SK-N-SH treated with all-trans-retinoic acid at 6 μM for 48 hours (cell line): ENCODE data around the gene MED16.

Source experiments
- ARNTL ChIP-seq: fragments of 450-650 bp; formaldehyde crosslinking; IDR thresholded peaks from 2 replicates; pipeline ENCODE4 v1.5.0; 2020; ENCODE audit warnings: low read depth, mild to moderate bottlenecking, moderate library complexity, borderline replicate concordance
- ISL1 ChIP-seq: fragments of 250-450 bp; sonication (Bioruptor Pico); IDR thresholded peaks from 2 replicates; pipeline ENCODE4 v2.1.2; 2022; ENCODE audit warnings: mild to moderate bottlenecking, moderate library complexity
- TOX ChIP-seq: fragments of 250-450 bp; sonication (Bioruptor Pico); IDR thresholded peaks from 2 replicates; pipeline ENCODE4 v1.8.0; 2021; ENCODE audit warnings: mild to moderate bottlenecking, moderate library complexity, borderline replicate concordance
- ZC3H10 ChIP-seq: fragments of 250-450 bp; sonication (Bioruptor Pico); IDR thresholded peaks from 2 replicates; pipeline ENCODE4 v1.5.1; 2021; ENCODE audit warnings: mild to moderate bottlenecking, moderate library complexity
- ZNF70 ChIP-seq: fragments of 450-650 bp; formaldehyde crosslinking; IDR thresholded peaks from 2 replicates; pipeline ENCODE4 v1.5.0; 2020; ENCODE audit warnings: mild to moderate bottlenecking, moderate library complexity

DNA sequence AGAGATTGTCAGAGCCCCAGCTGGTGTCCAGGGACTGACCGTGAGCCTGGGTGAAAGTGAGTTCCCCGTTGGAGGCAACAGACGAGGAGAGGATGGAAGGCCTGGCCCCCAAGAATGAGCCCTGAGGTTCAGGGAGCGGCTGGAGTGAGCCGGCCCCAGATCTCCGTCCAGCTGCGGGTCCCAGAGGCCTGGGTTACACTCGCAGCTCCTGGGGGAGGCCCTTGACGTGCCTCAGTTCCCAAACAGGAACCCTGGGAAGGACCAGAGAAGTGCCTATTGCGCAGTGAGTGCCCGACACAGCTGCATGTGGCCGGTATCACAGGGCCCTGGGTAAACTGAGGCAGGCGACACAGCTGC lies 42.0 kb downstream of the MED16 start:
- TF ChIP-seq ISL1 (CRISPR knock-in tag) (no peak), ARNTL (CRISPR knock-in tag) (no peak), TOX (CRISPR knock-in tag) (no peak), ZNF70 (CRISPR knock-in tag) (no peak), ZC3H10 (CRISPR knock-in tag) (no peak)
